Measurements from ENCODE around the gene SPEG.

Gene SPEG

DNA sequence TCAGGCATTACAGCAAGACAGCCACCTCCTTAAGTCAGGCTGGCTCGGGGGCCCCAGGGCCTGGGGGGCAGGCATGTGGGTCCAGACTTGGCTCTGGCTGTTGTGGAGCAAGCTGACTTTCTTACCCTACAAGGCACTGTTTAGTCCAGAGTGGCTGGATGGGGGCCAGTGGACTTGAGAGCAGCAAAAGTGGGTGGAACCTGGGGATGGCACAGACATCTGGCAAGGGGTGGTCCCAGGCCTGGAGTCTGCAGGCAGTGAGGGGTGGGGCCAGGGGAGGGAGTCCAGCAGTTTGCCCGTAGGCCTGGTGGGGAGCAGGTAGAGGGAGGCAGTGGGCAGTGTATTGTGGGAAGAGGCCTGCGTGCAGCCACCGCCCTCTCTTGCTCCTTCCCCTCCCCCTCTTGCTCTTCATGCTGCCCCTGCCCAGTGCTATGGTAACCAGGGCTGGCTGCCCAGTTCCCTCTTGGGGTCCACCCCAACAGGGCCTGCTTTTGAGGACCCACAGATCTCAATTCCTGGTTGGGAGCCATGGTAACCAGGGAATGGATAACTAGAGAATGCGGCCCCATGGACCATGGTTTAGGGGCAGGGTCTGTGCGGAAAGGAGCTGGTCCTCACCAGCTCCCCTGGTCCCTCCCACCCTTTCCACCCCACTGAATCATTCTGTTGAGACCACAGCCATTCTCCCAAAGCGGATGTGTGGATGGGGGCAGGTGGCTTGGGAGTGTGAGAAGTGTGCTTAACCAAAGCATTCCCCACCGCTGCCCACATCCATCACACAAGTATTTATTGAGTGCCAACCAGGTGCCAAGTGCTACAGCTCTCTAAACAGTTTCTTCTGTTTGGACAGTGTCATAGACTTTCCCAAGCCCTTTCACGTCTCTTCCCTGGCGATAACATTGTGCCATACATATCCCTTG is 19.3 kb downstream of the SPEG start:
- DNase-seq (ENCODE audit: low read depth, low spot score): no peak
- Histone ChIP-seq H3K9me3 (ENCODE audit: low read depth, low read length) (no peaks in the 10 kb centered on the region), H3K9ac (ENCODE audit: insufficient read length) (no peak overlapping the region), H3K36me3 (ENCODE audit: insufficient read depth, low read length) (no peaks in the 10 kb centered on the region), H3K27ac (no peak overlapping the region), H3K4me3 (no peak overlapping the region)
- TF ChIP-seq EZH2 (IDR thresholded peaks at IDR 0.05) (no peak), FOXP2 (optimal IDR thresholded peaks at IDR 0.05; ENCODE audit: control extremely low read depth, extremely low read length, insufficient read depth) (no peak), POLR2AphosphoS5 (IDR thresholded peaks at IDR 0.05; ENCODE audit: borderline replicate concordance, low read depth, low read length) (no peak)

DNA sequence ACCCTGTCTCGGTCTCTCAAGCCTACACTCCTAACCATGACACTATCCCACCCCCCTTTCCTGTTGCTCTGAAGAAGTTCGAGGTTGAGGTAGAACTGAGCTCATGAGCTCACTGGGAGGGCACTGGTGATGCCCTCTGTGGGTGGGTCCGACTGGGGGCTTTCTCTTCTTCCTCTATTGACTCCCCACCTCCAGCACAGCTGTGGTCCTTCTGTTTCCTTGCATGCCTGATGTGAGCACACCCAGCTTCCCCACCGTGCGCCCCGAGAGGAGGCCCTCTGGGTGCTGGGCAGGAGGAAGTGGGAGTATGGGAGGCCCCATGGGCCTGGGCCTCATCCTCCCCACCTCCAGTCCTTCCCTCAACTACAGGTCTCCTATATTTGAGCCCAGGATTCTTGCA is 20.9 kb downstream of the SPEG start:
- H3K9ac ChIP-seq (ENCODE audit: insufficient read length): no peak overlapping the region
- no peak overlapping the region for H3K27ac ChIP-seq
- H3K4me3 ChIP-seq: no peak overlapping the region
- no peak for DNase-seq (ENCODE audit: low read depth, low spot score)
- no peak for TF ChIP-seq EZH2 (IDR thresholded peaks at IDR 0.05)
- no peak for TF ChIP-seq POLR2AphosphoS5 (IDR thresholded peaks at IDR 0.05; ENCODE audit: borderline replicate concordance, low read depth, low read length)
- TF ChIP-seq FOXP2 (optimal IDR thresholded peaks at IDR 0.05; ENCODE audit: control extremely low read depth, extremely low read length, insufficient read depth): no peak
- no peaks in the 10 kb centered on the region for H3K36me3 ChIP-seq (ENCODE audit: insufficient read depth, low read length)
- no peaks in the 10 kb centered on the region for H3K9me3 ChIP-seq (ENCODE audit: low read depth, low read length)

DNA sequence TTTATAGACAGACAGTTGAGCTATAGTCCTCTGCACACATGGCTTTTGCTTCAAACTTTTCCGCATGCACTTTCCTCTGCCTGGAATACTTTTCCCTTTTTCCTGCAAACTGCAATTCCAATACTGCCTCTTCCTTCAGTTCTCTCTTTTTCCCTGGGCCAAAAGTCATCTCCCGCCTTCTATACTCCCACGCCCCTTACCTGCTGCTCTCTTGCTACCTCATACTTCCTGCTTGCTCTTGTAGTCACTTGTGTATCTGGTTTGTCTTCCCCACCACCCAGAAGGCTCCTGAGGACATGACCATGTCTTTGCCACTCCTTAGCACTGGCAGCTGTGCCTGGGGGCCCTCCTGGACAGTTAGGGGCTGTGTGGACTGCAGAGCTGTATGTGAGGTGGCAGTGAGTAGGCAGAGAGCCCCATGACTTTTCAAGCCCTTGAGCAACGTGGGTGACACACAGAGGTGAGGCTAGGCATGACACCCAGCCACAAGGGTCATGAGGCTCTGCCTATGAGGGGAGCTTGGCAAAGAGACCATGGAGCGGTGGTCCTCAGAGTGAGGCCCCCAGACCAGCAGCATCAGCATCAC is 23.2 kb downstream of the SPEG start:
- H3K4me3 ChIP-seq: no peak overlapping the region
- DNase-seq (ENCODE audit: low read depth, low spot score): no peak
- H3K27ac ChIP-seq: no peak overlapping the region
- H3K9me3 ChIP-seq (ENCODE audit: low read depth, low read length): no peaks in the 10 kb centered on the region
- no peak overlapping the region for H3K9ac ChIP-seq (ENCODE audit: insufficient read length)
- H3K36me3 ChIP-seq (ENCODE audit: insufficient read depth, low read length): no peaks in the 10 kb centered on the region
- no peak for TF ChIP-seq EZH2 (IDR thresholded peaks at IDR 0.05)
- TF ChIP-seq POLR2AphosphoS5 (IDR thresholded peaks at IDR 0.05; ENCODE audit: borderline replicate concordance, low read depth, low read length): no peak

DNA sequence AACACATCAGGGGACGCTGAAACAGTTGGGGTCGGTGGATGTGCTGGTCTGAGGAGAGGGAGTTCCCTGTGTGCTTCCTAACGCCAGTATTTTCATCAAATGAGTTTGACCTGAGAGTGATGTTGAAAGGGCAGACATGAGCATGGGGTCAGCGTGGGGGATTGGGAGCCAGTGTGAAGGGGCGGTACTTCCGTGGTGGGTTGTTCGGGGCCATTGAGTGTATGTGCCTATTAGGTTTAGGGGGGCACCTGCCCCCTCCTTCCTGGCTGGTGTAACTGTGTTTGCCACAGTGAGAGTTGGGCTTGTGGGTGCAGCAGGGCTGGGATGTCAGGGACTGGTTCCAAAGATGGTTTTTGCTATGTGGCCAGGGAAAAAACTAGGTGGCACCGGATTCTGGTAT is 24.4 kb downstream of the SPEG start:
- no peak overlapping the region for H3K9ac ChIP-seq (ENCODE audit: insufficient read length)
- TF ChIP-seq POLR2AphosphoS5 (IDR thresholded peaks at IDR 0.05; ENCODE audit: borderline replicate concordance, low read depth, low read length) (no peak), EZH2 (IDR thresholded peaks at IDR 0.05) (no peak), FOXP2 (optimal IDR thresholded peaks at IDR 0.05; ENCODE audit: control extremely low read depth, extremely low read length, insufficient read depth) (no peak)
- H3K27ac ChIP-seq: no peak overlapping the region
- no peaks in the 10 kb centered on the region for H3K36me3 ChIP-seq (ENCODE audit: insufficient read depth, low read length)
- no peak for DNase-seq (ENCODE audit: low read depth, low spot score)
- H3K4me3 ChIP-seq: no peak overlapping the region
- no peaks in the 10 kb centered on the region for H3K9me3 ChIP-seq (ENCODE audit: low read depth, low read length)

DNA sequence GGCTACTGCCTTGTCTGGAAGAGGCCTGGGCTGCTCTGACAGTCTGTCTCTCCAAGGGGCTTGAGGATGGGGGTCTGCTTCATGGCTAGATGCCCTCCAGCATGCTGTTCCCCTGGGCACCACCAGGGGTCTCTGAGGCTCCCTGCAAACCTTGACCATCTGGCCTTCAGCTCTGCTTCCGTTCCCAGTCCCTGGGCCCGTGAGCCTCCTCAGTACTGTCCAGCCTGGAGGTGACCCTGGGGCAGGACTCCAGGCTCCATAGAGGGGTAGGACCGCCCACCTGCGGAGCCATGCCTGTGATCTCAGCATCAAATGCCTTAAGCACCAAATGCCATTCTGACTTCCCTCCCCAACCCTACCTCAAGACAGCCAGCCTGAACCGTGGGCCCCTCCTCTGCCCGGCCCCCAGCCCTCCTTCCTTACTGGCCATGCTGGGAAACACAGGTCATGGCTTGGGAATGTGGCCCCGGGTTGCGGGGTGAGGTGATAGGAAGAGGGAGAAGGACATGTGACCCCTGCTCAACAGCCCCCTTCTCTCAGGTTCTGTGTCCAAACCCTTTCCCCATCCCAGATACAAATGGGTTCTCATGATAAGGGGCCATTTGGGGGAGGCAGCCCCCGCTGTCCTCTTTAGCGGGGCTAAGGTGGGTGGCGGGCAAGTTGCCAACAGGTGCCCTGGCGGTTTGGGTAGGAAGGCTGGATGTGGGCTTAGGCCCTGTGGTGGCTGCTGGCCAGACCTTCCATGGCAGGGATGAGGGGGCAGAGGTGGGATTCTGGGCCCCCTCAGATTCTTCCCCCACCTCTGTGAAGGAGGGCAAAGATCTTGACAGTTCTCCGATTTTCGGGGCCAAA is 25.0 kb downstream of the SPEG start:
- Histone ChIP-seq H3K9me3 (ENCODE audit: low read depth, low read length) (no peaks in the 10 kb centered on the region), H3K27ac (no peak overlapping the region), H3K36me3 (ENCODE audit: insufficient read depth, low read length) (no peaks in the 10 kb centered on the region), H3K4me3 (no peak overlapping the region), H3K9ac (ENCODE audit: insufficient read length) (no peak overlapping the region)
- no peak for DNase-seq (ENCODE audit: low read depth, low spot score)
- TF ChIP-seq FOXP2 (optimal IDR thresholded peaks at IDR 0.05; ENCODE audit: control extremely low read depth, extremely low read length, insufficient read depth) (no peak), EZH2 (IDR thresholded peaks at IDR 0.05) (no peak), POLR2AphosphoS5 (IDR thresholded peaks at IDR 0.05; ENCODE audit: borderline replicate concordance, low read depth, low read length) (no peak)

DNA sequence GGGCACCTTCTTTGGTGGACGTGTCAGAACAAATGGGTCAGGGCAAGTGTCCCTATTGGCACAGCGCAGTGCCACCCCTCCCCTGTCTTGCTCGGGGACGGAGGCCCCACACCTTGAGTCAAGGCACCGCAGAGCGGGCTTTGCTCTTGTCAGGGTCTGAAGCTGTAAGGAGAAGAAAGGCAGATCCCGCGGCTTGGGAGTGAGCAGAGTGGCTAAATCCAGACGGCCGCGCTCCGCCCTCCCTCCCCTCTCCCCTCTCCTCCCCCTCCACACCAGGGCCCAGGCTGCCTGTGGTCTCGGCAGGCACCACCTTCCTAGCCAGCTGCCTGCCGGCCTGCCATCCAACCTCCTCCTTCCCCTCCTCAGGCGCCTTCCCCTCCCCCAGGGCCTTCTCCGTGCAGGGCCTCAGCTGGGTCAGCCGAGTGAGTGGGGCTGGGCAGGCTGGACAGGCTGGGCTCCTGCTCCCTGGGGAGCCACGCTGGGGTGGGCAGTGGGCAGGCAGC is 25.8 kb downstream of the SPEG start:
- Histone ChIP-seq H3K36me3 (ENCODE audit: insufficient read depth, low read length) (no peaks in the 10 kb centered on the region), H3K9ac (ENCODE audit: insufficient read length) (no peak overlapping the region)

DNA sequence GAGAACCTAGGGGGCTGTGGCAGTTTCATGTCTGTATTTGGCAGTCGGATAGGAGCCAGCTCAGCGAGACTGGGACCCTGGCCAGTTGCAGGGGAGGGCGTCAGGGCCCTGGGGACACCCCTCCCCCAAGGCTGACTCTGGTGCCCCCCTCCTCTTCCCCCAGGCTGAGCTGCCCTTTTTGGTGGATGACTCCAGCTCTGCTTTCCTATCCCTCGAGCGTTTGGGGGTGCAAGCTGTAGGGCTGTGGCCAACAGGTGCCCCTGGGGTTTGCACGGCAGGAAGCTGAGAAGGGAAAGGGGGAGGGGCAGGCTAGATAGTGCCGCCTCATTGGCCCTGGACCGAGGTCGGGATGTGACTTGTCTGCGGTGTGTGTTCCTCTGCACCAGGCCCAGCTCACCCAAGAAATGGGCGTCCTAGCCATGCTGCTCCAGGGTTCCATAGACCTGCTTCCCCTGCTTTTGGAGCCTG is 26.4 kb downstream of the SPEG start:
- Histone ChIP-seq H3K4me3 (no peak overlapping the region), H3K9me3 (ENCODE audit: low read depth, low read length) (no peaks in the 10 kb centered on the region), H3K27ac (no peak overlapping the region), H3K9ac (ENCODE audit: insufficient read length) (no peak overlapping the region), H3K36me3 (ENCODE audit: insufficient read depth, low read length) (no peaks in the 10 kb centered on the region)
- TF ChIP-seq EZH2 (IDR thresholded peaks at IDR 0.05) (no peak), FOXP2 (optimal IDR thresholded peaks at IDR 0.05; ENCODE audit: control extremely low read depth, extremely low read length, insufficient read depth) (no peak), POLR2AphosphoS5 (IDR thresholded peaks at IDR 0.05; ENCODE audit: borderline replicate concordance, low read depth, low read length) (no peak)
- DNase-seq (ENCODE audit: low read depth, low spot score): no peak

More for the DNA sequence above, 25.8 kb downstream of the SPEG start:
- H3K27ac ChIP-seq: no peak overlapping the region
- no peaks in the 10 kb centered on the region for H3K9me3 ChIP-seq (ENCODE audit: low read depth, low read length)
- H3K4me3 ChIP-seq: no peak overlapping the region
- no peak for DNase-seq (ENCODE audit: low read depth, low spot score)
- TF ChIP-seq POLR2AphosphoS5 (IDR thresholded peaks at IDR 0.05; ENCODE audit: borderline replicate concordance, low read depth, low read length) (no peak), FOXP2 (optimal IDR thresholded peaks at IDR 0.05; ENCODE audit: control extremely low read depth, extremely low read length, insufficient read depth) (no peak), EZH2 (IDR thresholded peaks at IDR 0.05) (no peak)

DNA sequence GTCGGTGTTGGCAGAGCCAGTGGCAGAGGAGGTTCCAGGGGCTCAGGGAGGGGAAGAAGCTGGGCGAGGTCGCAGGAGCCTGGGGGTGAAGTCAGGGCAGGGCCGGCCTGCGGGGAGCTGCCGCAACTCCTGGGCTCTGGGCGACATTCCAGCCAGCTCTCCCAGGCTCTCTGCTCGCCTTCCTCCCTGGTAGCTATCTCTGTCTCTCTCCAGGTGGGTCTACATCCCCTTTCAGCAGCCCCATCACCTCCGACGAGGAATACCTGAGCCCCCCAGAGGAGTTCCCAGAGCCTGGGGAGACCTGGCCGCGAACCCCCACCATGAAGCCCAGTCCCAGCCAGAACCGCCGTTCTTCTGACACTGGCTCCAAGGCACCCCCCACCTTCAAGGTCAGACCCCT is 27.0 kb downstream of the SPEG start:
- H3K9me3 ChIP-seq (ENCODE audit: low read depth, low read length): no peaks in the 10 kb centered on the region
- H3K4me3 ChIP-seq: no peak overlapping the region
- no peaks in the 10 kb centered on the region for H3K36me3 ChIP-seq (ENCODE audit: insufficient read depth, low read length)
- no peak for DNase-seq (ENCODE audit: low read depth, low spot score)
- no peak overlapping the region for H3K9ac ChIP-seq (ENCODE audit: insufficient read length)
- H3K27ac ChIP-seq: no peak overlapping the region
- no peak for TF ChIP-seq POLR2AphosphoS5 (IDR thresholded peaks at IDR 0.05; ENCODE audit: borderline replicate concordance, low read depth, low read length)
- no peak for TF ChIP-seq EZH2 (IDR thresholded peaks at IDR 0.05)
- no peak for TF ChIP-seq FOXP2 (optimal IDR thresholded peaks at IDR 0.05; ENCODE audit: control extremely low read depth, extremely low read length, insufficient read depth)

All from SK-N-MC (cell line).